Measurements from ENCODE around the gene HSCB. TPM values are rescaled to one million over a fixed set of nuclear protein-coding genes. Genes with fewer than 3 reads are reported as not detected.
"Not testable (repeated sequence)": the region's sequence is repeated elsewhere in the genome, so short reads cannot be mapped to it uniquely, and the experiment has no call there.

HSCB gene, protein sequence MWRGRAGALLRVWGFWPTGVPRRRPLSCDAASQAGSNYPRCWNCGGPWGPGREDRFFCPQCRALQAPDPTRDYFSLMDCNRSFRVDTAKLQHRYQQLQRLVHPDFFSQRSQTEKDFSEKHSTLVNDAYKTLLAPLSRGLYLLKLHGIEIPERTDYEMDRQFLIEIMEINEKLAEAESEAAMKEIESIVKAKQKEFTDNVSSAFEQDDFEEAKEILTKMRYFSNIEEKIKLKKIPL
- polyA plus RNA-seq (ENCODE audit: insufficient read length): 23.2 TPM

DNA sequence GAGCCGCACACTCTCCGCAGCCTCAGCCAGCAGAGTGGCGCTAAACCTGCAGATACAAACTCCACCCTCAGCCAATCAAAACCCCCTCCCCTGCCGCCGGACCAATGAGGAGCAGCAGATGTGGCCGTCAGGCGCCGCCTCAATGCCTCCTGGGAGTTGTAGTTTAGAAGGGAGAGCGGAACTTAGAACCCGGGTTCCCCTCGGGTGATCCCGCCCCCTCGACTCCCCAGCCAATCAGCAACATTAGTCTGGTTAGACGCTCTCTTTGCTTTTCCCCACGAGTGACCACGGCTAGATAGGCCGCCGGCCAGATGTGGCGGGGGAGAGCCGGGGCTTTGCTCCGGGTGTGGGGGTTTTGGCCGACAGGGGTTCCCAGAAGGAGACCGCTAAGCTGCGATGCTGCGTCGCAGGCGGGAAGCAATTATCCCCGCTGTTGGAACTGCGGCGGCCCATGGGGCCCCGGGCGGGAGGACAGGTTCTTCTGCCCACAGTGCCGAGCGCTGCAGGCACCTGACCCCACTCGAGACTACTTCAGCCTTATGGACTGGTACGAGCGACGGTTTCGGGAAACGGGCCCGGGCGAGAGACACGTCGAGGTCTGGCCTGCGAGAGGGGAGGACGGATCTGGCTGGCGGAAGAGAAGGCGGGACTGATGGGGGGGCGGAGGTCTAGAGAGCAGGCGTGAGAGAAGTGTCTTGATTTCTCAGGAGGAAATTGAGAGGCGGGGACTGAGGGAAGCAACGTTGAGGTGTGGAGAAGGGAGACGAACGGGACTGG lies at the start of gene HSCB, which contains the start of gene CHEK2:
Gene HSCB, plus strand, starts transcription at position 255 of the 777 bp plus-strand sequence. Its CDS starts 57 bp downstream, at position 312.
Gene CHEK2, minus strand, starts transcription at position 36 of the 777 bp plus-strand sequence. CDS start 7,099 bp downstream, outside the sequence.
- peak; percentile 98 for DNase-seq

DNA sequence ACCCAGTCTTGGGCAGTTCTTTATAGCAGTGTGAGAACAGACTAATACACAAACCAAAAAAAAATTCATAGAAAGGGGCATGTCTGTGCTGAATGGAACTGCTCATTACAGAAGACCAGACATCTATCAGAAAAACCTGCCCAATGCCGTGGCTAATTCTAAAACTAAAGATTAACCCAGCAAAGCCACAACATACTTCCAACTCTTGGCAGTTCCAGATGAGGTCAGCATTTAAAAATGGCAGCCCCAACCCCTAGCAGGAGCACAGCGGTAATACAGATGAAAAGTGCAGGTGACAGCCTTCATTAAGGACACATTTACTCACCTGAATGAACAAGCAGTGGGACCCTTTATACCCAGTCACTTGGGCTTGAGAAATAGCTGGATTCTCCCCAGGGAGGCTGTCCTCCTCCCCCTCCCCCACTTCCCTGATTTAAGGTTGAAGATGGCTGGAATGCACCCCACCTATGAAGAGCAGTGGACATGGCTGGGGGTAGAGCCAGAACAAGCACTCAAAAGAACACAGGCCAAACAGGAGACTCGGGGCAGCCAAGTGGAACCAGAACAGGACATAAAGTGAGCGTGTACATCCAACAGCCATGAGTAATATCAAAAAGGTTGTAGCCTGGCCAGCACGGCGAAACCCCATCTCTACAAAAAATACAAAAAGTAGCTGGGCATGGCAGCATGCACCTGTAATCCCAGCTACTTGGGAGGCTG lies 48.6 kb upstream of the HSCB start:
- DNase-seq: not testable (repeated sequence)

DNA sequence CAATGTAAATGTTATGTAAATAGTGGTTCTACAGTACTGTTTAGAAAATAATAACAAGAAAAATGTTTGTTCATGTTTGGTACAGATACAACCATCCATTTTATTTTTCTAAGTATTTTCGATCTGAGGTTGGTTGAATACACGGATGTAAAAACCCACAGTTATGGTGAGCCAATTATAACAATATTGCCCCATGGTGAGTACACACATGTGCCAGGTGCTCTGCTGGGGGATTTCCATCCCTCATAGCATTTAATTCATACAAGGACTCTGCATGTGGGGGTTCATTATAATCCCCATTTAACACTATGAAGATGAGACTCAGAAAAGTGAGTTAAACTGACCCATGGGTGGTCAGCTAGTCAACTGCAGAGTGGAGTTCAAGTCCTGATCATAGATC lies 38.9 kb upstream of the HSCB start:
- no peak for DNase-seq

DNA sequence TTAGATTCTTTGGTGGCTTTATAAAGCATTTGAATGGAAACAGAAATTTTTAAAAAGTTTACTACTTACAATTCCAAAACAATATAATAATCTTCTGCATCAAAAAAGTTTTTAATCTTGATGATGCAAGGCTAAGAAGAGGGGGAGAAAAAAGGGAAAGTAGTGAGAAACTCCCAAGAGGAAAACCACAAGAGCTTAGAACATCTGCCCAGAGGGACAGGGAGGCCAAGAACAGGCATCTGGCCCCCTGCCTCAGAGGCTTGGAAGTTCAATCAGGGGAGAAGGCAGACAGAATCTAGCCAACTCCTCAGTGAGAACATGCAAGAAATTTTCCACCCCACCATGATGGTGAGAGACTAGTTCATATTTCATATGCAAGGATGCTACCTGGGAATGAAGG lies 38.4 kb upstream of the HSCB start:
- no peak for DNase-seq

DNA sequence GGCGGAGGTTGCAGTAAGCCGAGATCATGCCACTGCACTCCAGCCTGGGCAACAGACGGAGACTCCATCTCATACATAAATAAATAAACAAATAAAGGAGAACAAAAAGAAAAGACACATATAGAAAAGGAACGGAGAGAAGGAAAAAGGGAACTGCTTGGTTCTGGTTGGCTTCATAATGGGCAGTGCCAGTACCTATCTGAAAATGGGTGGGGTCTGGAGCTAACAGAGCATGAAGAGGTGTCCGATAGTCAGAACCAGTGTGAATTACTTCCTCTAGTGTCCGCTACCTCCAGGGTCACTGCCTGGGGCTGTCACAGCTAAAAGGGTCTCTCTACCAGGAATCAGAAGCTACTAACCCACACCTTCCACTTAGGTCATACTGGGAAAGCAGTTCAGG lies 35.0 kb upstream of the HSCB start:
- DNase-seq: no peak

DNA sequence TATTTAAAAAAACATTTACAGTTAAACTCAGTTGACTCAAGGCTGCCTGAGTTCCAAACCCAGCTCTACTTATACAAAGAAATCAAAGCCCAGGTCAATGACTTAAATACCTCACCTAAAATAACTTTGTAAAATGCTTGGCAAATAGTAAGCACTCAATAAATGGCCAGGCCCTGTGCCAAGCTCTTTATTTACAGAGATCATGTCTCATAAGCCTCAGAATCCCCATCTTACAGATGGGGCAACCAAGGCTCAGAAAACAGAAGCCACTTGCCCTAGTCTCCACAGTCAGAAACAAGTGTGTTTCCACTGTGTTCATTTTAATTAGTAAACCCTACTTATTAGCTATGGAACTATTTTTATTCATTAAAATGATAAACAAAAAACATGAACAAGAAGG lies 31.7 kb upstream of the HSCB start:
- DNase-seq: peak; percentile 1

DNA sequence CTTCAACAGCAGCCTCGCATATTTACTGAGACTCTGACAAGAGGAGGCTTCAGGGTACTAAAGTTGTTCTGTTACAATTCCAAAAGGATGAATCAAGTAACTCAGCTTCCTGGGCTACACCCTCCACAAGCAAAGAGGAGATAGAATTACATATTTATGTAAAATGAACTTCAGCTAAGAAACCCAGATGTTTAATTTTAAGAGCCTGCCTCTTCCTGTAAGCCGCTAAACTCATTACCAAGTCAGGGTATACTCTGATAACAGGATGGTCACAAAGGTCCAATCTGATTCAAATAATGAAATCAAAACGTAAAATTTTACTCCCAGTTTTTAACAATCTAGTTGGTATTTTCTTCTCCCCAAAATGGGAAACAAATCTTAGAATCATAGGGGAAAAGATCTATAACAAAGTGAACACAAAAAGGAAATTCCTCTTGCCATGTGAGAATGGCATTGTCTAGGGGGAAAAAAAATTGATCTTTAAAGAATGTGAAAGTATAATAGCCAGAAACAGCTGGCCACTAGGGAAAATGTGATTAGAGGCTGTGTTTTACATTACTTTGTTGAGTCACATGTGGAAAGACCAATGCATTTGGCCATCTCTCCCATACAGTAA lies 31.2 kb upstream of the HSCB start:
- DNase-seq: peak; percentile 26

DNA sequence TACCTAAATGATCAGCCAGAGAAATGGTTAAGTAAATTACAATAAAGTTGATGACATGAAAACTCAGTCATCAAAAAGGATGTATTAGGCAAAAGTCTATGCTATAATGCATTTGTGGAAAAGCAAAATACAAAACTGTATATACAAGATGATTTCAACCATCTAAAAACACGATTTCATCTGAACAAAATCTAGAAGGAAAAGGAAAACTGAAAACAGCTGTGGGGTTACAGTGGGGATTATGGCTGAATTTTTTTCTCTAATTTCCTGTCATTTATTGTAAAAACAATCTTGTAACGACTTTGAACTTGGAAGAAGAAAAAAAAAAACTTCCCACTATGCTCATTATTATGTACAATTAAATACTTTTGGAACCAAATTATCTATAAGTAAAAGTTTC lies 30.5 kb upstream of the HSCB start:
- peak; percentile 16 for DNase-seq

DNA sequence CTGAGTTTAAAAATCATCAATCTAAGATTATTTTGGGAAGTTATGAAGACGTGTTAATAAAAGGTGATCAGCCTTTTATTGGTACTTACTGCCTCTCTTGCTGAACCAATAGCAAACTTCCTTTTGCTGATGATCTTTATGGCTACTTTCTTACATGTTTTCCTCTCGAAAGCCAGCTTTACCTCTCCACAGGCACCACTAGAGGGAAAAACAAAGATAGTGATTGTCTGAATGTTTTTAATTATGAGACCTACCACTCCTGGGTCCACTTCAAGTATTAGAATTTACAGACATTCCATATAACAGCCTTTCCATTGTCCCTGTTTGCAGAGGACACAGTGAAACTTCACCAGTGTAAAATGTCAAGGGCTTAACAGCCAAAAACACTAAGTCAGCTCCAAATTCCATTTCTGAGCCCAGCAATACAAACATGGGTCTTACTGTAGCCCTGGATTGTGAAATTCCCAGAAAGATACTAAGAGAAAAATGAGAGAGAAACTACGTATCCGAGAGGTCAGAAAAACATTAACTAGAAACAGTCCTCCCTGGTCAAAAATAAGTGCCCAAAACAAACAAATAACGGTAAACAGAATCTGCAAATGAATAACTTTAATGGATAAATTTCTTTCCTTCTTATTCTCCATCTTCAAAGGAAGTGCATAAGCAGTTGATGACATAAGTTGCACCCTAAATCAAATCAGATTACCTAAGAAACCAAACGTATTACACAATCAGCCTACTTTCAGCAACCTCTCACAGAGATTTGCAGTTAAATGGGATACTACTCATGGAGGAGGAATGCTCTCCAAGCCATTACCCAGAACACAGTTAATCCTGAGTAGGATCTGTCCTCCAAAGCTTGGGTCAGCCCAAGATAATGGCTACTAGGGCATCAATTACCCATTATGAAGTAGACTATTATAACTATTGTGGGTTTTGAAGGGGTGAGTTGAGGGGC lies 29.7 kb upstream of the HSCB start:
- DNase-seq: peak; percentile 34

DNA sequence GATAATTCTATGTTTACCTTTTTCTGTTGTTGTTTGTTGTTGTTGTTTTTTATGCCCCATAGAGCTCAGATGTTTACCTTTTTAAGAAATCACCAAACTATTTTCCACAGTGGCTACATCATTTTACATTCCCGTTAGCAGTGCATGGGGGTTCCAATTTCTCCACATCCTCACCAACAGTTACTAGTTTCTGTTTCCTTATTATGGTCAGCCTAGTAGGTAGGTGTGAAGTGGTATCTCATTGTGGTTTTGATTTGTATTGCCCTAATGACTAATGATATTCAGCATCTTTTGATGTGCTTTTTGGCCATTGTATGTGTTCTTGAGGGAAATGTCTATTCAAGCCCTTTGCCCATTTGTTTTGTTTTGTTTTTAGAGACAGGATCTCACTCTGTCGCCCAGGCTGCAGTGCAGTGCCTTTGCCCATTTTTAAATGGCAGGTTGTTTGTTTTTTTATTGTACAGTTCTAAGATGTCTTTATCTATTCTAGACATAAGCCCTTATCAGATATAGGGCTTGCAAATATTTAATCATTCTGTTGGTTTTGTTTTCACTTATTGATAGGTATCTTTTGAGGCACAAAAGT lies 27.7 kb upstream of the HSCB start:
- no peak for DNase-seq

DNA sequence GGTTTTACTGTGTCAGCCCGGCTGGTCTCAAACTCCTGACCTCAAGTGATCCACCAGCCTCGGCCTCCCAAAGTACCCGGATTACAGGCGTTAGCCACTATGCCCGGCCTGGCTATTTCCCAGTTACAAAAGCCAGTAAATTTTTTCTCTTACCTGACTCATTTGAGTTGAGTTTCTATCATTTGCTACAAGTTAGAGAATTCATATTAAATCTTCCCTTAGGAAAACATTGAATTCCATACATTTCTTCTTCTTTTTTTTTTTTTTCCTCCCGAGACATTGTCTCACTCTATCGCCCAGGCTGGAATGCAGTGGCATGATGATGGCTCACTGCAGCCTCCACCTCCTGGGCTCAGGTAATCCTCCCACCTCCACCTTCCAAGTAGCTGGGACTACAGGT lies 26.2 kb upstream of the HSCB start:
- no peak for DNase-seq

DNA sequence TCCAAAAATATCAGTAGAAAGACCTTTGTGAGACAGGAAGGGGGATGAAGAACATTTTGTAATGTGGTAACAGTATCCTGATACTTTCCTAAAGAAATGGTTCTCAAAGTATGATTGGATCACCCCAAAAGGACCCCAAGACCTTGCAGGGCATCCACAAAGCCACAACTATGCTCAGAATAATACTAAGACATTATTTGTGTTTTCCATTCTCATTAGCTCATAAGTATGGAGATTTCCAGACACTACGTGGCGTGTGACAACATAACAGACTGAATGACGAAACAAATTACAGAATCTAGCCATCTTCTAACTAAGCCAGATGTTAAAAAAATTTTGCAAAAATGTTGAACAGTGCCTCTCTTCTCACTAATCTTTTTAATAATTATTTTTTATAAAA lies 25.2 kb upstream of the HSCB start:
- no peak for DNase-seq

DNA sequence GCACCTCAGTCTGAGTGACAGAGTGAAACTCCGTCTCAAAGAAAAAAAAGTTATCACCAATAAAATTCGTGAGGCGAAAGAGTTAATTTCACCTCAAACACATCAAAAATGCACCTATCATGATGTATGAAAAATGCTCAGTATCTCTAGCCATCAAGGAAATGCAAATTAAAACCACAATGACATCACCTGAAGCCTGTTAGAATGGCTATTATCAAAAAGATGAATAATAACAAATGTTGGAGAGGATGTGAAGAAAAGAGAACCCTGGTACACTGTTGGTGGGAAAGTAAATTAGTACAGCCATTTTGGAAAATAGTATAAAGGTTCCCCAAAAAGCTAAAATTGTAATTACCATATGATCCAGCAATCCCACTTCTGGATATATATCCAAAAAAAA lies 23.8 kb upstream of the HSCB start:
- DNase-seq: no peak

DNA sequence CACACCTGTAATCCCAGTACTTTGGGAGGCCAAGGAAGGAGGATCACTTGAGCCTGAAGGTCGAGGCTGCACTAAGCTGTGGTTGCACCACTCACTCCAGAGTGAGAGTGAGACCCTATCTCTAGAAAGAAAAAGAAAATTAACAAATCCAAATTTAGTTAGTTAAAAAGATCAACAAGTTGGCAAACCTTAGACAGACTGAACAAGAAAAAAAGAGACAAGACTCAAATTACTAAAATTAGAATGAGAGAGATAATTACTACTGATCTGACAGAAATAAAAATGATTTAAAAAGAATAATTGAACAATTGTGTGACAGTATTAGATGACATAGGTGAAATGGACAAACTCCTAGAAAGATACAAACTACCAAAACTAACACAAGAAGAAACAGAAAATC lies 13.8 kb upstream of the HSCB start:
- no peak for DNase-seq

DNA sequence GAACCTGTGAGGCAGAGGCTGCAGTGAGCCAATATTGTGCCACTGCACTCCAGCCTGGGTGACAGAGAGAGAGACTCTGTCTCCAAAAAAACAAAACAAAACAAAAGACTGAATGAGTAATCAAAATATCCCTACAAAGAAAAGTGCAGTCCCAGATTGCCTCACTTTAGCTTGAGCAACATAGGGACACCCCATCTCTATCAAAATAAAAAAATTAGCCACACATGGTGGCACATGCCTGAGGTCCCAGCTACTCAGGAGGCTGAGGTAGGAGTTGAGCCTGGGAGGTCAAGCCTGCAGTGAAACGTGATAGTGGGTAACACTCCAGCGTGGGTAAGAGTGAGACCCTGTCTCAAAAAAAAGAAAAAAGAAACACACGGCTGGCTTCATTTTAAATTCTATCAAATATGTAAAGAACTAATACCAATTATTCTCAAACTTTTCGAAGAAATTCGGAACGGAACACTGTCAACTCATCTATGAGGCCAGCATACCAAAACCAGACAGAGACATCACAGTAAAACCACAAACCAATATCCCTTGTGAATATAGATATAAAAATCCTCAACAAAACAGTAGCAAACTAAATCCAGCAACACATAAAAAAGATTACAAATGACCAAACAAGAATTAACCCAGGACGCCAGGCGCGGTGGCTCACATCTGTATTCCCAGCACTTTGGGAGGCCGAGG lies 13.1 kb upstream of the HSCB start:
- DNase-seq: no peak

DNA sequence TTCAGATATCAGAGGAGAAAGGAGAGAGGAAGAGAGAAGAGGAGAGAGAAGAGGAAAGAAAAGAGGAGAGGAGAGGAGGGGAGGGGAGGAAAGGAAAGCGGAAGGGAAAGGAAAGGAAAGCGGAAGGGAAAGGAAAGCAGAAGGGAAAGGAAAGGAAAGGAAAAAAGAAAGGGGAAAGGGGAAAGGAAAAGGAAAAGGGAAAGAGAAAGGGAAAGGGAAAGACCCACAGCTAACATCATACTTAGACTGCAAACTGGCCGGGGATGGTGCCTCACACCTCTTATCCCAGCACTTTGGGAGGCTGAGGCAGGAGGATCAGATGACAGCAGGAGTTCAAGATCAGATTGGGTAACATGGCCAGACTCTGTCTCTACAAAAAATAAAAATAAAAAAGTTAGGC lies 11.7 kb upstream of the HSCB start:
- no peak for DNase-seq

DNA sequence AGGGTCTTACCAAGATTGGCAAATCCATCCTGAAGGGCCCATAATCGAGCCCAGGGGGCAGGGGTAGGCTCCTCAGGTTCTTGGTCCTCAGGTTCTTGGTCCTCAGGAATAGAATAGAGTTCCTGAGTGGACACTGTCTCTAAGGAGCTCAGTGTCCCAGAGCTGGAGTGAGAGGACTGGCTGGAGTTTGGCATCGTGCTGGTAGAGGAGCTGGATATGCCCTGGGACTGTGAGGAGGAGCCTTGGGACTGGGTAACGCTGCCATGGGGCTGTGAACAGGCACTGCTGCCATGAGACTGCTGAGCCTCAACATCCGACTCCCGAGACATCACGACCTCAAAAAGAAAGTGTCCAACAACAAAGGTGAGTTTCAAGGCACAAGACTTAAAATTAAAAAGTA lies 7.4 kb upstream of the HSCB start:
- no peak for DNase-seq

DNA sequence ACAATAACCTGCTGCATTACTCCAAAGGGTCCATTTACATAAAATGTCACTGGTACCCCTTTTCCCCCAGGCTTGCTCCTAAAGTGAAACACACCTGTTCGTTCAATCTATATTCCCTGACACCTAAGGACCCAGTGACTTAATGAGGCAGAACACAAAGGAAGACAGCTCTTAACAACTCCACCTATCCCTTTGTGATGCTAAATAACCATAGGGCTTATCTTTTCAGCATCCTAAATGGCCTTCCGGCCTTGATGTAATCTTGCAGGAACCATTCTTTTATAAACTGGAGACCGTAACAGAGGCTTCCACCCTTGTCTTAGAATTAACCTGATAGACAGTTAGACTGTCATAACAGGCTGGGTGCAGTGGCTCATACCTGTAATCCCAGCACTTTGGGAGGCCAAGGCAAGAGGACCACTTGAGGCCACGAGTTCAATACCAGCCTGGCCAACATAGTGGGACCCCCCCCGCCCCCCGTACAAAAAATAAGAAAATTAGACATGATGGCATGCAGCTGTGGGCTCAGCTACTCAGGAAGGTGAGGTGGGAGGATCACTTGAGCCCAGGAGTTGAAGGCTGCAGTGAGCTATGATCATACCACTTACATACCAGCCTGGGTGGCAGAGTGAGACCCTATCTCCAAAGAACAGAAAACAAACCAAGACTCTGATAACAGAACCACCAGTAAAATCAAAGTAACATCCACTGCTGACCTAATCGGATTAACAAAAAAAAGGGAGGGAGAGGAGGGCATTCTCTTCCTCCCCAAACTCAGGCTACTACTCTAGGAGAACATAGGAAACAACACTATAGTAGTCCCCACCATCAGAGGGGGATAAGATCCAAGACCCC lies 5.3 kb upstream of the HSCB start:
- no peak for DNase-seq

DNA sequence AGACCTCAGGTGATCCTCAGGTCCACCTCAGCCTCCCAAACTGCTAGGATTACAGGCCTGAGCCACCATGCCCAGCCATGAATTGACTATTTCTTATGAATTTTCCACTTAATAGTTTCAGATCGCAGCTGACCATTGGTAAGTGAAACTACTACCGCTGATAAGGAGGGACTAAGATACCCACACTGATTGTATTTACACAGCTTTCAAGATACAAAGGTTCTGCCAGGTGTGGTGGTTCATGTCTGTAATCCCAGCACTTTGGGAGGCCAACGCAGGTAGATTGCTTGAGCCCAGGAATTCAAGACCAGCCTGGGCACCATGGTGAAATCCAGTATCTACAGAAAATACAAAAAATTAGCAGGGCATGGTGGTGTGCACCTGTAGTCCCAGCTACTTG lies 4.1 kb upstream of the HSCB start:
- no peak for DNase-seq

DNA sequence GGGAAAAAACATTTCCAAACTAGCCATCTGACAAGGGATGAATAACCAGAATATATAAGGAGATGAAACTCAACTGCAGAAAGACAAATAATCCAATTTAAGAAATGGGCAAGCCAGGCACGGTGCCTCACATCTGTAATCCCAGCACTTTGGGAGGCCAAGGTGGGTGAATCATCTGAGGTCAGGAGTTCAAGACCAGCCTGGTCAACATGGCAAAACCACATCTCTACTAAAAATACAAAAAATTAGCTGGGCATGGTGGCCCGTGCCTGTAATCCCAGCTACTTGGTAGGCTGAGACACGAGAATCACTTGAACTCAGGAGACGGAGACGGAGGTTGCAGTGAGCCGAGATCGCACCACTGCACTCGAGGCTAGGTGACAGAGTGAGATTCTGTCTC lies 3.0 kb upstream of the HSCB start:
- DNase-seq: not testable (repeated sequence)

Measured in hindlimb muscle (tissue), 1 donor.